K562 (cell line): Measurements from ENCODE around the gene FGFR1OP2. TPM values are rescaled to one million over a fixed set of nuclear protein-coding genes. Genes with fewer than 3 reads are reported as not detected.

Source experiments
- ATAC-seq: fragments of 200-7000 bp; cut with Tn5 transposase; 3 replicates; pipeline ENCODE4 v1.9.1; 2020; ENCODE audit warnings: moderate library complexity
- BruUV-seq: library from RNA; stranded (reverse); fragments of 400-500 nt; replicated peaks from 2 replicates; lab custom pipeline; 2021; lab: Mats Ljungman, UMichigan
- CTCF ChIA-PET: fragments of 300-600 bp; formaldehyde crosslinking; extraction: SDS; loops from one replicate; lab custom pipeline; 2021; ENCODE audit warnings: low intra/inter-chr PET ratio; lab: Yijun Ruan, JAX
- POLR2A ChIA-PET: fragments of 300-600, 350-650 bp; sonication (Branson Sonifier 250); formaldehyde crosslinking; extraction: SDS; loops from one replicate; lab custom pipeline; 2021; ENCODE audit warnings: antibody characterized with exemption, inconsistent platforms; lab: Yijun Ruan, JAX
- DNase-seq, 4 experiments: peaks; one replicate each; pipeline versions ENCODE4 v3.0.0 to v3.0.0-alpha.2; 2011 to 2018; ENCODE audit warnings: low spot score in 3 of 4, mixed read lengths in 3 of 4; ENCODE audit errors: extremely low read depth in 1 of 4
- FAIRE-seq: peaks from 2 replicates; lab custom pipeline; 2011; peaks lifted over from hg19 to GRCh38; lab: Jason Lieb, UNC
- H2AFZ ChIP-seq: 2 replicates; pipeline ENCODE4 v1.6.0; 2011; ENCODE audit warnings: low read depth, low read length, control low read depth, inconsistent platforms
- H3K27ac ChIP-seq: fragments of 200-600 bp; 3 replicates; pipeline ENCODE4 v1.8.0; 2011; ENCODE audit warnings: low read depth, mild to moderate bottlenecking, control low read depth, inconsistent platforms, low read length, moderate library complexity, mixed read lengths; ENCODE audit errors: extremely low read depth
- H3K27me3 ChIP-seq, 2 experiments: fragments of 300-600 bp in 1 of 2; 2 replicates in 1 of 2; 3 replicates in 1 of 2; pipeline versions ENCODE4 v1.6.0 to v1.8.0; 2011; ENCODE audit warnings: inconsistent platforms in 2 of 2, low read length in 2 of 2, mild to moderate bottlenecking in 1 of 2, mixed read lengths in 1 of 2, moderate library complexity in 1 of 2; ENCODE audit not compliant: control insufficient read depth in 2 of 2, insufficient read depth in 2 of 2
- H3K36me3 ChIP-seq: fragments of 300-600 bp; 3 replicates; pipeline ENCODE4 v1.8.0; 2011; ENCODE audit warnings: mild to moderate bottlenecking, low read length, inconsistent platforms; ENCODE audit not compliant: control insufficient read depth, insufficient read depth
- H3K4me1 ChIP-seq, 2 experiments: fragments of 200-600 bp in 1 of 2; replicated peaks in 1 of 2; 2 replicates in 1 of 2; 3 replicates in 1 of 2; pipeline versions ENCODE4 v1.5.1 to v1.8.0; 2011; ENCODE audit warnings: inconsistent platforms in 2 of 2, low read length in 2 of 2, mild to moderate bottlenecking in 1 of 2, mixed read lengths in 1 of 2, moderate library complexity in 1 of 2; ENCODE audit not compliant: control insufficient read depth in 2 of 2, insufficient read depth in 2 of 2
- H3K4me2 ChIP-seq: 2 replicates; pipeline ENCODE4 v1.6.1; 2011; ENCODE audit warnings: low read length, control low read depth, inconsistent platforms, mixed read lengths; ENCODE audit not compliant: insufficient read depth
- H3K4me3 ChIP-seq: fragments of 200-600 bp; sonication (generic), shearing (Covaris generic); 2 replicates; pipeline ENCODE4 v1.5.1; 2016; ENCODE audit warnings: control low read depth, inconsistent platforms
- H3K79me2 ChIP-seq: fragments of 200-600 bp; 3 replicates; pipeline ENCODE4 v1.8.0; 2011; ENCODE audit warnings: low read length, inconsistent platforms; ENCODE audit not compliant: control insufficient read depth, insufficient read depth
- H3K9ac ChIP-seq, 2 experiments: 2 replicates each; pipeline versions ENCODE4 v1.6.0 to v1.6.1; 2011; ENCODE audit warnings: low read depth in 2 of 2, low read length in 2 of 2, control low read depth in 1 of 2, inconsistent platforms in 1 of 2, mild to moderate bottlenecking in 1 of 2, mixed read lengths in 1 of 2; ENCODE audit not compliant: insufficient read depth in 1 of 2
- H3K9me1 ChIP-seq: one replicate; pipeline ENCODE4 v1.6.0; 2011; ENCODE audit warnings: inconsistent platforms, mild to moderate bottlenecking, low read length, moderate library complexity; ENCODE audit not compliant: control insufficient read depth, insufficient read depth
- H3K9me3 ChIP-seq: replicated peaks from 2 replicates; pipeline ENCODE4 v1.5.1; 2011; ENCODE audit warnings: low read depth, low read length, inconsistent platforms; ENCODE audit not compliant: control insufficient read depth, insufficient read depth
- H4K20me1 ChIP-seq: replicated peaks from 2 replicates; pipeline ENCODE4 v1.6.1; 2011; ENCODE audit warnings: low read length, inconsistent platforms, mixed read lengths; ENCODE audit not compliant: control insufficient read depth, insufficient read depth
- CEBPB ChIP-seq: fragments of 450-650 bp; IDR thresholded peaks from 2 replicates; pipeline ENCODE4 v1.6.1; 2016; ENCODE audit warnings: missing genetic modification characterization, missing compliant biosample characterization
- CEBPG ChIP-seq, 3 experiments: fragments of 200-800 bp in 1 of 3; sonication (Bioruptor generic) in 1 of 3; sonication (generic) in 1 of 3; formaldehyde crosslinking in 1 of 3; IDR thresholded peaks in 2 of 3; conservative IDR thresholded peaks in 1 of 3; 2 replicates each; pipeline versions ENCODE4 v1.6.1 to v1.8.0; 2016 to 2022; ENCODE audit warnings: missing compliant biosample characterization in 2 of 3, missing genetic modification characterization in 2 of 3, mild to moderate bottlenecking in 1 of 3, missing genetic modification reagents in 1 of 3
- PCBP1 ChIP-seq: fragments of 200-400 bp; formaldehyde crosslinking; IDR thresholded peaks from 2 replicates; pipeline ENCODE4 v1.6.1; 2018; ENCODE audit warnings: mild to moderate bottlenecking, low read depth, low read length; ENCODE audit not compliant: poor library complexity, severe bottlenecking
- RBM15 ChIP-seq: fragments of 200-400 bp; formaldehyde crosslinking; IDR thresholded peaks from 2 replicates; pipeline ENCODE4 v1.6.1; 2018; ENCODE audit warnings: mild to moderate bottlenecking, low read length, moderate library complexity; ENCODE audit not compliant: insufficient read depth
- WGBS: fragments of 100-300 bp; shearing (Covaris generic); methylation state at CpG from one replicate; pipeline ENCODE4 v1.1.6; 2016; ENCODE audit warnings: low coverage, mixed read lengths; ENCODE audit not compliant: insufficient coverage; ENCODE audit errors: missing lambda C conversion rate; 5-methylcytosine and 5-hydroxymethylcytosine counted together
- in situ Hi-C: fragments of 300-500 bp; cut with MboI; formaldehyde crosslinking; loops from 4 replicates; pipeline ENCODE4 v1.15.0; 2018; ENCODE audit warnings: inconsistent platforms, mixed read lengths
- intact Hi-C: fragments of 100-400 bp; cut with micrococcal nuclease; formaldehyde crosslinking; loops from 2 replicates; pipeline ENCODE4 v1.14.2; 2022
- polyA plus RNA-seq, 8 experiments: library from polyadenylated mRNA; depleted of rRNA in 4 of 8; stranded (reverse) in 5 of 8; unstranded in 3 of 8; fragments of >200 nt; fragmentation: Nextera tagmentation in 2 of 8; fragmentation: Illumina TruSeq in 1 of 8; extraction: Ambion mirVana in 2 of 8; extraction: Trizol in 1 of 8; gene quantifications; 2 replicates each; pipeline versions ENCODE4 v1.2.1 to v1.2.3, GENCODE V29; 2011 to 2014; ENCODE audit warnings: inconsistent platforms in 1 of 8, missing spikeins in 1 of 8
- total RNA-seq, 7 experiments: library from RNA; depleted of rRNA in 6 of 7; stranded (reverse); fragments of >200 nt in 6 of 7; fragmentation: Illumina TruSeq in 2 of 7; extraction: Trizol in 2 of 7; gene quantifications; 2 replicates each; pipeline versions ENCODE4 v1.2.1 to v1.2.3, GENCODE V29; 2011 to 2021; ENCODE audit warnings: low replicate concordance in 1 of 7
- TF ChIP-seq, protein P1 (sequence below), 2 experiments: fragments of 450-650 bp in 1 of 2; sonication (generic) in 1 of 2; formaldehyde crosslinking in 1 of 2; IDR thresholded peaks in 1 of 2; conservative IDR thresholded peaks in 1 of 2; 2 replicates each; pipeline versions ENCODE4 v1.6.1 to v1.8.1; 2016 to 2023; ENCODE audit warnings: mild to moderate bottlenecking in 2 of 2, moderate library complexity in 2 of 2, inconsistent platforms in 1 of 2, missing genetic modification reagents in 1 of 2

FGFR1OP2 gene
- total and polyA plus RNA-seq, 9 of the 15 experiments (the other 6 are each of a cell fraction or from before 2014, with no cell fraction given), result 31.6 to 49.0 (median 37.1) TPM

DNA sequence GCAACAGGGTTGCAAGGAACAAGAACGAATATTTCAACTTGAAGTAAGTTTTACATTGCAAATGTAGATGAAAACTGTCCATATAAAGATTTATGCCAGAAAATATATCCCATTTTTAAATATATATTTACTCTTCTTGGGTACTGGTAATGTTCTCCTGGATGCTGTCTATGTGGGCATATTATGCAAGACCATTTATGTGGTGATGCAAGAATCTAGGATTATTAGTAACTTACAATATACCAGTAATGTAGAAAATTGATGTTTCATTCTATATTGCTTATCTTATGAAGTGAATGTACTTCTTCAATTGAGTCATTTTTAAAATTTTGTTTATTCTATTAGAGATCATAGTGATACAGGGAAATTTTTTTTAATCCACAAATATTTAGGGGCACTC, 25.1 kb downstream of the FGFR1OP2 start:
- TF ChIP-seq PCBP1 (no peak), RBM15 (no peak), CEBPG (CRISPR knock-in tag; IDR thresholded peaks at IDR 0.05) (no peak), CEBPG (tag; conservative IDR thresholded peaks at IDR 0.05 in 1 of 2, IDR thresholded peaks at IDR 0.05 in 1 of 2) (peak; percentile 63 to 85), CEBPB (peak; percentile 52)
- TF ChIP-seq, protein P1, sequence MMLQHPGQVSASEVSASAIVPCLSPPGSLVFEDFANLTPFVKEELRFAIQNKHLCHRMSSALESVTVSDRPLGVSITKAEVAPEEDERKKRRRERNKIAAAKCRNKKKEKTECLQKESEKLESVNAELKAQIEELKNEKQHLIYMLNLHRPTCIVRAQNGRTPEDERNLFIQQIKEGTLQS (IDR thresholded peaks at IDR 0.05), result peak; percentile 49; the same call in 1 of the 2 replicates
- TF ChIP-seq, protein P1 (CRISPR knock-in tag; conservative IDR thresholded peaks at IDR 0.05), result no peak
- intact Hi-C loops, result no loop called here
- Histone ChIP-seq H2AFZ (no peak overlapping the region), H3K27me3 (no peaks in the 10 kb centered on the region), H3K79me2 (no peaks in the 10 kb centered on the region), H3K36me3 (peaks cover 47% of the 10 kb centered on the region), H3K9ac (no peak overlapping the region), H3K4me2 (no peak overlapping the region), H3K4me1 (no peaks in the 10 kb centered on the region), H3K9me3 (no peaks in the 10 kb centered on the region), H4K20me1 (no peaks in the 10 kb centered on the region), H3K27ac (no peak overlapping the region), H3K9me1 (no peaks in the 10 kb centered on the region), H3K4me3 (no peak overlapping the region)
- WGBS, result 57% methylated on average over 1 of the region's 1 CpG
- POLR2A ChIA-PET, result interaction anchor here (1.5 kb wide), 1 partner anchor 40 kb away, joined by 3 read pairs; no protein-coding TSS in a partner anchor
- BruUV-seq, result no TSS peak
- ATAC-seq (no peak), FAIRE-seq (no peak), DNase-seq (no peak)
- in situ Hi-C loops, result no loop called here
- CTCF ChIA-PET, result no interaction called here
